ENCODE measurements around the gene FIGN. TPM values are rescaled to one million over a fixed set of nuclear protein-coding genes. Genes with fewer than 3 reads are reported as not detected.

The FIGN gene
- total and polyA plus RNA-seq, 2 of the 8 experiments (the other 6 are each of a cell fraction or from before 2014, with no cell fraction given): 5.0 to 22.8 TPM

GRCh38 chr2:163558251-163559021 lies 177.4 kb downstream of the FIGN start (continued):
- TF ChIP-seq BCL11A (IDR thresholded peaks at IDR 0.05; ENCODE audit: low read depth in 2 of 2, low read length in 2 of 2): no peak
- TF ChIP-seq BRCA1 (IDR thresholded peaks at IDR 0.05; ENCODE audit: low read depth, low read length): no peak
- TF ChIP-seq EZH2 (IDR thresholded peaks at IDR 0.05; ENCODE audit: low read depth, low read length, severe bottlenecking): no peak

Measured in H1 (cell line).